ENCODE data around the gene E4F1. TPM values are rescaled to one million over a fixed set of nuclear protein-coding genes. Genes with fewer than 3 reads are reported as not detected.

Gene E4F1
- total RNA-seq = 10 to 100 TPM; 11.1 to 22.9 (median 12.8) TPM
- 10 to 100 TPM; 16.8 to 21.8 (median 19.1) TPM for polyA plus RNA-seq
- long read RNA-seq, donor 1, transcript E4F1-201 (14 exons, 2,573 nt) = major isoform, 14 of 26 reads
- long read RNA-seq, donor 1, partial matches to known transcripts = 4 of 26 reads
- long read RNA-seq, donor 1, other reads (novel, unspliced or antisense) = 8 of 26 reads
- long read RNA-seq, donor 2, transcript E4F1-201 (14 exons, 2,573 nt) = major isoform, 50 of 99 reads
- long read RNA-seq, donor 2, partial matches to known transcripts = 15 of 99 reads
- long read RNA-seq, donor 2, other reads (novel, unspliced or antisense) = 34 of 99 reads

- DNase-seq (peak; percentile 100), ATAC-seq (peak; percentile 97 to 99 (median 98))
- H3K27ac ChIP-seq = peak within 1 kb of the TSS; percentile 86
- H3K4me1 ChIP-seq = peaks cover 19% of the 10 kb centered on the region
- intact Hi-C loops (cut with DNase I) = no loop called here
- no peaks in the 10 kb centered on the region for H3K9me3 ChIP-seq
- WGBS, 3 donors = 0 to 1% (median 0%) methylated on average over 64 to 82 of the region's 82 CpGs
- H3K36me3 ChIP-seq (ENCODE audit: insufficient read depth in 1 of 2, low read depth in 1 of 2) = peaks cover 0 to 10% of the 10 kb centered on the region in 2 donors
- no peak for TF ChIP-seq CTCF (IDR thresholded peaks at IDR 0.05)
- peak within 1 kb of the TSS; percentile 92 for H3K4me3 ChIP-seq
- H3K27me3 ChIP-seq (ENCODE audit: insufficient read depth in 3 of 3, low read length in 2 of 3) = no peaks in the 10 kb centered on the region
Observed at GRCh38 chr16:2223221-2223941, at the start of gene E4F1. E4F1 (plus strand) TSS chr16:2223591; CDS start chr16:2223614, 23 bp downstream.

GRCh38 chr16:2173916-2174315 is 49.5 kb upstream of the E4F1 start:
- no peak for DNase-seq
- TF ChIP-seq CTCF (IDR thresholded peaks at IDR 0.05) = no peak
- no peak for ATAC-seq
- Histone ChIP-seq H3K27ac (no peak overlapping the region), H3K27me3 (ENCODE audit: insufficient read depth in 3 of 3, low read length in 2 of 3) (no peaks in the 10 kb centered on the region), H3K4me1 (no peaks in the 10 kb centered on the region), H3K9me3 (no peaks in the 10 kb centered on the region), H3K36me3 (ENCODE audit: insufficient read depth in 1 of 2, low read depth in 1 of 2) (peaks cover 3 to 84% of the 10 kb centered on the region in 2 donors), H3K4me3 (no peak overlapping the region)
- intact Hi-C loops (cut with DNase I) = no loop called here
- 83 to 94% (median 93%) methylated on average over 4 of the region's 4 CpGs for WGBS, 3 donors

GRCh38 chr16:2174396-2175131 is 48.8 kb upstream of the E4F1 start:
- Histone ChIP-seq H3K27ac (no peak overlapping the region), H3K4me1 (no peaks in the 10 kb centered on the region), H3K4me3 (no peak overlapping the region), H3K36me3 (ENCODE audit: insufficient read depth in 1 of 2, low read depth in 1 of 2) (peaks cover 3 to 83% of the 10 kb centered on the region in 2 donors), H3K27me3 (ENCODE audit: insufficient read depth in 3 of 3, low read length in 2 of 3) (no peaks in the 10 kb centered on the region), H3K9me3 (no peaks in the 10 kb centered on the region)
- ATAC-seq = no peak
- DNase-seq = no peak
- WGBS, 3 donors = 89 to 93% (median 92%) methylated on average over 18 to 21 of the region's 21 CpGs
- intact Hi-C loops (cut with DNase I) = no loop called here
- TF ChIP-seq CTCF (IDR thresholded peaks at IDR 0.05) = no peak

- WGBS, 3 donors = 89 to 92% (median 90%) methylated on average over 10 of the region's 10 CpGs
- Histone ChIP-seq H3K4me1 (no peaks in the 10 kb centered on the region), H3K4me3 (no peak overlapping the region), H3K9me3 (no peaks in the 10 kb centered on the region), H3K27me3 (ENCODE audit: insufficient read depth in 3 of 3, low read length in 2 of 3) (no peaks in the 10 kb centered on the region), H3K36me3 (ENCODE audit: insufficient read depth in 1 of 2, low read depth in 1 of 2) (peaks cover 3 to 78% of the 10 kb centered on the region in 2 donors), H3K27ac (no peak overlapping the region)
- intact Hi-C loops (cut with DNase I) = no loop called here
- ATAC-seq = no peak
- DNase-seq = no peak
- no peak for TF ChIP-seq CTCF (IDR thresholded peaks at IDR 0.05)
Observed at GRCh38 chr16:2175454-2175853, 47.9 kb upstream of the E4F1 start.

Measured in psoas muscle (tissue), 8 donors.